Panc1 (cell line): Measurements from ENCODE around the gene POTEF. TPM values are rescaled to one million over a fixed set of nuclear protein-coding genes. Genes with fewer than 3 reads are reported as not detected.
"Not testable (repeated sequence)": the region's sequence is repeated elsewhere in the genome, so short reads cannot be mapped to it uniquely, and the experiment has no call there.

ENCODE experiments used
- ATAC-seq: fragments of 200-7000 bp; cut with Tn5 transposase; 2 replicates; pipeline ENCODE4 v1.9.1; 2020; ENCODE audit warnings: mild to moderate bottlenecking, moderate library complexity
- BruUV-seq: library from RNA; stranded (reverse); fragments of 400-500 nt; replicated peaks from 2 replicates; lab custom pipeline; 2021; lab: Mats Ljungman, UMichigan
- CTCF ChIA-PET: fragments of 300-600 bp; sonication (Branson Sonifier 250); formaldehyde crosslinking; loops from one replicate; lab custom pipeline; 2022; ENCODE audit warnings: antibody characterized with exemption; lab: Charles Lee
- POLR2A ChIA-PET: fragments of 300-600 bp; sonication (Branson Sonifier 250); formaldehyde crosslinking; loops from one replicate; lab custom pipeline; 2022; ENCODE audit warnings: antibody characterized with exemption; lab: Charles Lee
- DNase-seq: peaks from one replicate; pipeline ENCODE4 v3.0.0-alpha.2; 2010; ENCODE audit warnings: low read depth, low spot score
- H3K27ac ChIP-seq: 2 replicates; pipeline ENCODE4 v1.5.1; 2011; ENCODE audit warnings: mild to moderate bottlenecking, low read length, inconsistent platforms
- H3K27me3 ChIP-seq: fragments of 200-500 bp; sonication (Bioruptor generic); 2 replicates; pipeline ENCODE4 v1.6.0; 2014; ENCODE audit warnings: low read length, inconsistent platforms; ENCODE audit not compliant: control insufficient read depth, insufficient read depth
- H3K36me3 ChIP-seq: fragments of 200-500 bp; sonication (Bioruptor generic); 2 replicates; pipeline ENCODE4 v1.5.1; 2014; ENCODE audit warnings: inconsistent platforms, mild to moderate bottlenecking, low read length, moderate library complexity; ENCODE audit not compliant: control insufficient read depth, insufficient read depth
- H3K4me1 ChIP-seq: 2 replicates; pipeline ENCODE4 v1.5.1; 2011; ENCODE audit warnings: inconsistent platforms, mild to moderate bottlenecking, low read length, moderate library complexity; ENCODE audit not compliant: control insufficient read depth, insufficient read depth
- H3K4me3 ChIP-seq, 2 experiments: 2 replicates each; pipeline ENCODE4 v1.5.1; 2011 to 2012; ENCODE audit warnings: low read depth in 2 of 2, low read length in 2 of 2, mild to moderate bottlenecking in 2 of 2, inconsistent platforms in 1 of 2, moderate library complexity in 1 of 2
- H3K9me3 ChIP-seq: fragments of 200-500 bp; sonication (Bioruptor generic); 2 replicates; pipeline ENCODE4 v1.5.1; 2014; ENCODE audit warnings: low read depth, mild to moderate bottlenecking, inconsistent platforms, low read length, moderate library complexity; ENCODE audit not compliant: control insufficient read depth, insufficient read depth
- POLR2AphosphoS5 ChIP-seq: IDR thresholded peaks from 2 replicates; pipeline ENCODE4 v1.6.1; 2012; ENCODE audit warnings: mild to moderate bottlenecking, low read depth, low read length, moderate library complexity
- SIN3A ChIP-seq: IDR thresholded peaks from 2 replicates; pipeline ENCODE4 v1.6.1; 2012; ENCODE audit warnings: low read depth, mild to moderate bottlenecking, low read length, moderate library complexity, borderline replicate concordance; ENCODE audit not compliant: insufficient read depth
- TCF7L2 ChIP-seq: IDR thresholded peaks from 2 replicates; pipeline ENCODE4 v1.6.1; 2011; ENCODE audit warnings: mild to moderate bottlenecking, low read depth, low read length, inconsistent platforms
- in situ Hi-C: cut with HindIII; loops from 2 replicates; pipeline ENCODE4 v1.10.0; 2016; ENCODE audit warnings: low sequenced_read_pairs, low pct_unique_long_range_greater_than_20kb
- intact Hi-C: fragments of 100-400 bp; cut with micrococcal nuclease; formaldehyde crosslinking; loops from one replicate; pipeline ENCODE4 v1.10.0; 2022; ENCODE audit not compliant: unreplicated experiment
- total RNA-seq: library from RNA; stranded (reverse); gene quantifications from one replicate; pipeline ENCODE4 v1.2.1, GENCODE V29; 2021; ENCODE audit not compliant: unreplicated experiment
- TF ChIP-seq, protein P1 (sequence below), 2 experiments: IDR thresholded peaks; 2 replicates each; pipeline ENCODE4 v1.6.1; 2011 to 2012; ENCODE audit warnings: low read depth in 2 of 2, control low read depth in 1 of 2, low read length in 1 of 2, mild to moderate bottlenecking in 1 of 2, moderate library complexity in 1 of 2; ENCODE audit not compliant: insufficient read depth in 1 of 2
- TF ChIP-seq, protein P2 (sequence below): fragments of 450-650 bp; IDR thresholded peaks from 2 replicates; pipeline ENCODE4 v1.5.1; 2017; ENCODE audit warnings: mild to moderate bottlenecking

Gene POTEF
- total RNA-seq, 1 experiment from 2014 or later: 7.2 TPM

DNA sequence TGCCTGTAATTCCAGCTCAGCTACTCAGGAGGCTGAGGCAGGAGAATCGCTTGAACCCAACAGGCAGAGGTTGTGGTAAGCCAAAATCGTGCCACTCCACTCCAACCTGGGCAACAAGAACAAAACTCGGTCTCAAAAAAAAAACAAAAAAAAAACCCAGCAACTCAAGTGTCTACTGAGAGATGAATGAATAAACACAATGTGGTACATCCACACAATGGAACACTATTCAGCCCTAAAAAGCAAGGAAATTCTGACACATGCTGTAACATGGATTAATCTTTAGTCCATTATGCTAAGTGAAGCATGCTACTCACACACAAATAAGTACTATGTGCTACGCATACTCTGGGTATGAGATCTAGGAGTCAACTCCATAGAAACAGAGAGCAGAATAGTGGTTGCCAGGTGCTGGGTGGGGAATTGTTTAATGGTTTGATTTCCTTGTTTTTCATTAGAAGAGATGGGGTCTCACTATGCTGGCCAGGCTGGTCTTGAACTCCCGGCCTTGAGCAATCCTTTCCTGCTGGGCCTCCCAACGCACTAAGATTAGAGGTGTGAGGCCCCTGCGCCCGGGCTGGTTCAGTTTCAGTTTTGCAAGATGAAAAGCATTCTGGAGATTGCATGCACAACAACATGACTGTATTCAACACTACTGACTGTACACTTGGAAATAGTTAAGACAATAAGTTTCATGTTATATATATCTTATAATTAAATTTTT is 36.4 kb upstream of the POTEF start:
- CTCF ChIA-PET: no interaction called here

DNA sequence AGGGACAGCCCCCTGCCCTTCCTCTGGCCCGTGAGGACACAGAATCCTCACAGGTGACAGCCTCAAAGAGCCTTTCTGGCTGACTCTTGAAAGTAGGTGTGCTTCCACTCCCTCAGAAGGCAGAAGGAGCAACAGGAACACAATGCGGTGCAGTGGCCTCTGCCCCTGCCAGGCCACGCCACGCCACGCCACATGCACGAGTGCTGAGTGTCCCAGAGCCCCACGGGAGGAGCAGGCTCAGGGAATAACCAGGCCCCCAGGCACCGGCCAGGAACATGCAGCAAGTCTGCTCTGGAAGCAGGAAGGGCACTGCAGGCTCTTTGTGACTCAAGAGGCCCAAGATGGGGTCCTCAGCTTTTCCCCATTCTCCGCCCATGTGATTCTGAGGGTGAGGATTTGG is 33.9 kb upstream of the POTEF start:
- Histone ChIP-seq H3K27me3 (no peaks in the 10 kb centered on the region), H3K4me1 (no peaks in the 10 kb centered on the region), H3K27ac (no peak overlapping the region), H3K4me3 (no peak overlapping the region), H3K36me3 (no peaks in the 10 kb centered on the region), H3K9me3 (no peaks in the 10 kb centered on the region)
- TF ChIP-seq, protein P1, sequence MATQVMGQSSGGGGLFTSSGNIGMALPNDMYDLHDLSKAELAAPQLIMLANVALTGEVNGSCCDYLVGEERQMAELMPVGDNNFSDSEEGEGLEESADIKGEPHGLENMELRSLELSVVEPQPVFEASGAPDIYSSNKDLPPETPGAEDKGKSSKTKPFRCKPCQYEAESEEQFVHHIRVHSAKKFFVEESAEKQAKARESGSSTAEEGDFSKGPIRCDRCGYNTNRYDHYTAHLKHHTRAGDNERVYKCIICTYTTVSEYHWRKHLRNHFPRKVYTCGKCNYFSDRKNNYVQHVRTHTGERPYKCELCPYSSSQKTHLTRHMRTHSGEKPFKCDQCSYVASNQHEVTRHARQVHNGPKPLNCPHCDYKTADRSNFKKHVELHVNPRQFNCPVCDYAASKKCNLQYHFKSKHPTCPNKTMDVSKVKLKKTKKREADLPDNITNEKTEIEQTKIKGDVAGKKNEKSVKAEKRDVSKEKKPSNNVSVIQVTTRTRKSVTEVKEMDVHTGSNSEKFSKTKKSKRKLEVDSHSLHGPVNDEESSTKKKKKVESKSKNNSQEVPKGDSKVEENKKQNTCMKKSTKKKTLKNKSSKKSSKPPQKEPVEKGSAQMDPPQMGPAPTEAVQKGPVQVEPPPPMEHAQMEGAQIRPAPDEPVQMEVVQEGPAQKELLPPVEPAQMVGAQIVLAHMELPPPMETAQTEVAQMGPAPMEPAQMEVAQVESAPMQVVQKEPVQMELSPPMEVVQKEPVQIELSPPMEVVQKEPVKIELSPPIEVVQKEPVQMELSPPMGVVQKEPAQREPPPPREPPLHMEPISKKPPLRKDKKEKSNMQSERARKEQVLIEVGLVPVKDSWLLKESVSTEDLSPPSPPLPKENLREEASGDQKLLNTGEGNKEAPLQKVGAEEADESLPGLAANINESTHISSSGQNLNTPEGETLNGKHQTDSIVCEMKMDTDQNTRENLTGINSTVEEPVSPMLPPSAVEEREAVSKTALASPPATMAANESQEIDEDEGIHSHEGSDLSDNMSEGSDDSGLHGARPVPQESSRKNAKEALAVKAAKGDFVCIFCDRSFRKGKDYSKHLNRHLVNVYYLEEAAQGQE (IDR thresholded peaks at IDR 0.05; ENCODE audit: insufficient read depth in 1 of 2, low read depth in 2 of 2, low read length in 1 of 2): no peak
- TF ChIP-seq, protein P2, sequence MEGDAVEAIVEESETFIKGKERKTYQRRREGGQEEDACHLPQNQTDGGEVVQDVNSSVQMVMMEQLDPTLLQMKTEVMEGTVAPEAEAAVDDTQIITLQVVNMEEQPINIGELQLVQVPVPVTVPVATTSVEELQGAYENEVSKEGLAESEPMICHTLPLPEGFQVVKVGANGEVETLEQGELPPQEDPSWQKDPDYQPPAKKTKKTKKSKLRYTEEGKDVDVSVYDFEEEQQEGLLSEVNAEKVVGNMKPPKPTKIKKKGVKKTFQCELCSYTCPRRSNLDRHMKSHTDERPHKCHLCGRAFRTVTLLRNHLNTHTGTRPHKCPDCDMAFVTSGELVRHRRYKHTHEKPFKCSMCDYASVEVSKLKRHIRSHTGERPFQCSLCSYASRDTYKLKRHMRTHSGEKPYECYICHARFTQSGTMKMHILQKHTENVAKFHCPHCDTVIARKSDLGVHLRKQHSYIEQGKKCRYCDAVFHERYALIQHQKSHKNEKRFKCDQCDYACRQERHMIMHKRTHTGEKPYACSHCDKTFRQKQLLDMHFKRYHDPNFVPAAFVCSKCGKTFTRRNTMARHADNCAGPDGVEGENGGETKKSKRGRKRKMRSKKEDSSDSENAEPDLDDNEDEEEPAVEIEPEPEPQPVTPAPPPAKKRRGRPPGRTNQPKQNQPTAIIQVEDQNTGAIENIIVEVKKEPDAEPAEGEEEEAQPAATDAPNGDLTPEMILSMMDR: no peak
- TF ChIP-seq TCF7L2: no peak
- no peak for TF ChIP-seq POLR2AphosphoS5
- TF ChIP-seq SIN3A: no peak
- no TSS peak for BruUV-seq
- DNase-seq (no peak), ATAC-seq (no peak)
- intact Hi-C loops (no loop called here), in situ Hi-C loops (no loop called here)
- ChIA-PET POLR2A (no interaction called here), CTCF (no interaction called here)

More for the DNA sequence above, 36.4 kb upstream of the POTEF start:
- H3K4me3 ChIP-seq: no peak overlapping the region
- no peaks in the 10 kb centered on the region for H3K36me3 ChIP-seq
- in situ Hi-C loops (no loop called here), intact Hi-C loops (no loop called here)
- TF ChIP-seq POLR2AphosphoS5 (no peak), TCF7L2 (no peak), SIN3A (no peak)
- TF ChIP-seq, protein P1 (IDR thresholded peaks at IDR 0.05; ENCODE audit: insufficient read depth in 1 of 2, low read depth in 2 of 2, low read length in 1 of 2): no peak
- TF ChIP-seq, protein P2: no peak
- no TSS peak for BruUV-seq
- H3K4me1 ChIP-seq: no peaks in the 10 kb centered on the region
- POLR2A ChIA-PET: no interaction called here
- no peak for DNase-seq
- no peak for ATAC-seq
- no peaks in the 10 kb centered on the region for H3K9me3 ChIP-seq
- no peaks in the 10 kb centered on the region for H3K27me3 ChIP-seq
- no peak overlapping the region for H3K27ac ChIP-seq

DNA sequence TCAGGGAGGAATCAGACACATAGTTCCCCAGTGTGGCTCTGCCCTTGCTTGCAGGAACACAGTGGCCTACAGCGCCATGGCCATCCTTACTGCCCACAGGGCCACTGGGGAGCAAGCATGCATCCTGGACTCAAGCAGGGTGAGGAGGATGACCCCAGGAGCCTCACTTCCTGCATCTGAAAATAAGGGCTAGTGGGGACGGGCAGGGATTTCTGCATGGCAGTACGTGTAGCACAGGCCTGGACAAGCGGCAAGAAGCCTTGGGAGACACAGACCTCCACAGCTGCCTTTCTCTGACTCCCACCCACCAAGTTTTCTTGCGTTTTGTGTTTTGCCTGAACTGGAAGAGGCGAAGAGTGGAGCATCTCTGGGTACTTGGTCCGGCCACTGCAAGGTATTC is 33.5 kb upstream of the POTEF start:
- H3K27me3 ChIP-seq, in situ Hi-C loops, POLR2A ChIA-PET, intact Hi-C loops, H3K36me3 ChIP-seq, H3K4me3 ChIP-seq, ATAC-seq, CTCF ChIA-PET, H3K27ac ChIP-seq, H3K4me1 ChIP-seq, BruUV-seq, DNase-seq, H3K9me3 ChIP-seq: not testable (repeated sequence)
